HK-2 (cell line): ENCODE measurements around the gene C16orf95.
"Not testable (repeated sequence)": the region's sequence is repeated elsewhere in the genome, so short reads cannot be mapped to it uniquely, and the experiment has no call there.

Experiments used
- DNase-seq: peaks from one replicate; pipeline ENCODE4 v3.0.0-alpha.2; 2018; ENCODE audit not compliant: unreplicated experiment

The C16orf95 gene

DNA sequence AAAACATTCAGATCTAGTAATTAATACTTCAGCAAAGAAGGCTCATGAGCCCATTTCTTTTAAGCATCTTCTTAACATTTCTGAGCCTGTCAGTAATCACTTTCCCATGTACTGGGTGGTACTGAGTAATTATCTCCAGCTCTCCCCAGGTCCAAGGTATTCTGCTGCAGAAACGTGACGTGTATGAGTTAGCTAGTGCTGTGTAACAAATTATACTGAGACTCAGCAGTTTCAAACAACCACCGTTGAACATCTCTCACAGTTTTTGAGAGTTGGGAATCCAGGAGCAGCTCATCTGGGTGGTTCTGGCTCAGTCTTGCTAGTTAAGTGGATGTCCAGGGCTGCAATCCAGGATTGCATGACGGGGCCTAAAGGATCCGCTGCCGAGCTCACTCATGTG lies 25.2 kb downstream of the C16orf95 start:
- no peak for DNase-seq

DNA sequence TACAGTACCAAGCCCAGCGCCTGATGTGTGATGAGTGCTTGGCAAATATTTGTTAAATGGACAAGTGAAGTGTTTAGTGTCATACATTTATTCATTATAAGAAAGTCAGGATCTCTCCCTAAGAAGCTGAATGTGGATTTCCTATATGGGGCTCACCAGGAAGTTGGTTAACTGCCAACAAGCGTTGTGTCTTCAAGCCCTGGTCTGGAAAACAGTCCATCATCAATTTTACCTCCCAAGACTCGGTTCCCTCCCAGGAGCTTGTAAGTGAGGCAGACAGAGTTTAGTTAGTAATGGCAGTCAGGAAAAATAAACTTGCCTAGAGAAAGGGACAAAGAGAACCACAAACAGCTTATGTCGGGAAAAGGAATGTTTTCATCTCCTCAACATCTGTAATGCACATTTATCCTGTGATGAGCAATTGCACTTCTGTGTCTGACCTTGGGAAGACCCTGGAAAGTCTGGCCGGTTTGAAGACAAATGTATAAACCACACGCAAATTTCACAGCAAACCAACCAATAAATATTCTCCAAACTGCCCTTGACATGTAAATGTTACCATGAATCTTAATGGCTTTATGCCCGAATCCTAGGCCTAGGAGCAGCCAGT lies 28.3 kb downstream of the C16orf95 start:
- DNase-seq: no peak

DNA sequence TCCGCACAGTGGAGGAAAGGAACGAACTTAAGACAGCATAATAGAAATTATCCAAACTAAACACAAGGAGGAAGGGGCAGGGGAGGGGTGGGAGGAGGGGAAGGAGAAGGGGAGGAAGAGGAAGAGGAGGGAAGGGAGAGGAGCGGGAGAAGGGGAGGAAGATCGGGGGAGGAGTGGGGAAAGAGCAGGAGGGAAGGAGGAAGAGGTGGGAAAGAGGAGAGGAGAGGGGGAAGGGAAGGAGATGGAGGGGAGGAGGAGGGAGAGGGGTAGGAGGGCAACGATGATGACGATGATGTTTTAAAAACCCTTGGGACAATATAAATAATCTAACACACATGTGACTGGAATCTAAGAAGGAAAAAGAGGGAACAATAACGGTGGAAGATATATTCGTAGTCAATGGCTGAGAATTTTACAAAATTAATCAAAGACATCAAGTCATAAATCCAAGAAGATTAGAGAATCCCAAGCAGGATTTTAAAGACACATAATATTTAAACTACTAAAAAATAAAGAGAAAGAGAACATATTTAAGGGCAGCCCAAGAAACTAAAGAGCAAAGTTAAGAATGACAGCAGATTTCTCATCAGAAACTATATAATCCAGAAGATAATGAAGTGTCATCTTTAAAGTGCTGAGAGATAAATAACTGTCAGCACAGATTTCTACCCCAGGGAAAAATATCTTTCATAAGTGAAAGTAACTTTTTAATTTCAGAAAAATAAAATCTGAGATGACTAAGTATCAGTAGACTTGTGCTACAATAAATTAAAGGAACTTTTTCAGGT lies 30.2 kb downstream of the C16orf95 start:
- DNase-seq: no peak

DNA sequence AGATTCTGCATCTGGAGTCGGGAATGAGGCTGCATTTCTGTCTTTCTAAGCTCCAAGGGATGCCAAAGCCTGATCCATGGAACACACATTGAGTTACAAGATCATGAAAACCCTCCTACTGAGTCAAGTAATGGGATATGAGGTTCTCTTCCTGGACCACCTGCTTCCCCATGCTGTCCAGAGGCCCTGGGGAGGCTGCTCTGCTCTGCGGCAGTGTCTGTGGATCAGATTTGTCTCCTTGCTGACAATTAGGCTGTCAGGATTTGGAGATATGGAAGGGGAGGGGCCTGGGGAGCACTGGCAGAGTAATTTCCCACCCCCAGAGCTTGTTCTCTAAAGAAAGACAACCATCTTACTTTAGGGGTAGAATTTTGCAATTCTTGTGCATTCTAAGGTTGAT lies 33.0 kb downstream of the C16orf95 start:
- DNase-seq: no peak

DNA sequence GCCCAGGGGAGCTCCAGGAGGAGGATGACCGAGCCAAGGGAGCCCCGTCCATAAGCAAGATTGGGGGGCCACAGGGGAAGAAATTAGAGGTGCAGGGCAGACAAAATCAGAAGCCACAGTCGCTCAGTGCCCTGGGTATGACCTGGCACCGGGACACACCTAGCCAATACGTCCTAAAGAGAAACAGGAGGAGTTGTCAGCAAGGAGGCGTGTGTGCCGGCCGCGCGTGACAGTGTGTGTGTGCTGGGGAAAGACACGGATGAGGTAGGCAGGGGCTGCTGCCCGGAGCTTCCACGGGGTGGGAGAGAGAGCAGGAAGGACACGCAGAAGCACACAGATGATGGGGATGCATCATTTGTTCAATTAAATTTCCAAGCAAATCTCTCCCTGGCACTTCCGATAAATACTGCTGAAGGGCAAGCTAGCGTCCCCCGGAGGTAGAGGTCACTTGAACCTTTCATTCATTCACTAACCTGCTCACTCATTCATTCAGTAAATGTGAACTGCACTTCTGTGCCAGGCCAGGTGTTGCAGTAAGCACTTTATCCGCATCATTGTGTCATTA lies 38.0 kb downstream of the C16orf95 start:
- DNase-seq: no peak

DNA sequence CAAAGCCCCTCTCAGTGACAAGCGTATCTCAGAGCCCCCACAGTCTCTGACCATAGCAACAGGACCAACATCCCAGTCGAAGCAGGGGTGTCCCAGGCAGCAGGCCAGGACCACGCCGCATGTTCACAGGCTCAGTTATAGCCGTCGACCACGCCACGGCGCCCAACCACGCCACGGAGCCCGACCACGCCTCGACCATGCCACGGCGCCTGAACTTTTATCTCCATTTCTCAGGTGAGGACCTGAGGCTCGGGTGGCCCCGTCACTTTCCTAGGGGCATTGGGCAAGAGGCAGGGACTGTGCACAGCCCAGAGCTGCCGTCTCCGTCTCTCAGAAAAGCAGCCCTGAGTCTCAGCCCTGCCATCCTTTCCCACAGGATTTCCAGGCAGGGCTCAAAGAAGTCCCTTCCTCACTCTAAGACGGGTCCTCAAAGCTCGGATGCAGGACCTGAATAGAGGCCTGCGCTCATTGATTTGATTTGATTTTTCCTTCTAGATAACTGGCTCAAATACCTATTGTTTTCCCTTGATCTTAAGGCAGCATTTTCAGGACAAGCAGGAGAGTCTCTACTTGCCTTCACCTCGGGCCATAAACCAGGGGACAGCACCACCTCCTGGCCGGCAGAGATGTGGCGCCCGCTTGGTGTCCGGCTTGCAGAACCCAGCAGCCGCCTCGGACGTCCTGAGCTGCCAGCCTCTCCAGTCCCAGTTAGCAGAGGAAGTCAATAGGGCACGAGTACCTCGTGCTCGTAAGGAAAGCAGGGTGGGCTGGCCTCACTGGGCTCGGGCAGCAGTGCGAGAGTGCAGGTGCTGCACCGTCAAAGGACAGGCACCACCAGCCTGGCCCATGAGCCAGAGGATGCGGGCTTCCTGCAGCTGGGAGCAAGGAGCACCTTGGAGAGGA lies 38.8 kb downstream of the C16orf95 start:
- DNase-seq: peak; percentile 73

DNA sequence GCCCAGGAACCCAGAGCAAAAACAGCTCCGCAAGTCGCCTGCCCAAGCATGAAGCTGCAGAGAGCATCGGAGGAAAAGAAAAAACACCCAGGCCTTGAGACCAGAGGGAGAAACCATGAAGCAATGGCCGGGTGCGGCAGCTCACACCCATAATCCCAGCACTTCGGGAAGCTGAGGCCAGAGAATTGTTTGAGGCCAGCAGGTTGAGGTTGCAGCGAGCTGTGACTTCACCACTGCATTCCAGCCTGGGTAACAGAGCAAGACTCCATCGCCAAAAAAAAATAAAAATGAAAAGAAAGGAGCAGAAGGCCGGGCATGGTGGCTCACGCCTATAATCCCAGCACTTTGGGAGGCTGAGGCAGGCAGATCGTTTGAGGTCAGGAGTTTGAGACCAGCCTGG lies 40.3 kb downstream of the C16orf95 start:
- DNase-seq: no peak

DNA sequence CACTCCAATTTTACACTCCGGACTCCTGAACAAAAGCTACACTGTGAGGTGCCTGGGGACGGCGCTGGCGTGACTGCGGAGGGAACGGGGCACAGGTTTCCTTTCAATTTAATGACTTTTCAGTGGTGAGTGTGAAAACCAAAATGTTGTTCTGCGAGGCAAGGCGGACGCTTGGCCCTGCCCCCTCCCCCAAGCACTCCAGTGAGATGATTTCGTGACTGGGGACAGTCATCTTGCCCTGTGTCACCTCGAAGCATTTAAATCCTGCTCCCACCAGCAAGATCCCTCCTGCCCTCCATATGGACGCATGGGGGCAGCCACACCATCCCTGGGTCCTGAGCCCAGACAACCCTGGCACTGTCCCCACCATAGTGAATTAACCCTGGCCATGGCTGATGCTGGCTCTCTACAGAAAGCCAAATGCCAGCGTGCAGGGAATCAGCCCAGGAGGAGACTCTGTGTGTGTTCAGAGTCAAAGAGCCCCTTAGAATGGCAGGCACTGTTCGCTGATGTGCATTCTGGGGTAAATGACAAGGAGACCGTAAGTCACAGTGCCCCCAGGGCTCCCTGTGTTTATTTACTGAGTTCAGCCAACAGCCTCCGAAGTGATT lies 41.0 kb downstream of the C16orf95 start:
- no peak for DNase-seq

DNA sequence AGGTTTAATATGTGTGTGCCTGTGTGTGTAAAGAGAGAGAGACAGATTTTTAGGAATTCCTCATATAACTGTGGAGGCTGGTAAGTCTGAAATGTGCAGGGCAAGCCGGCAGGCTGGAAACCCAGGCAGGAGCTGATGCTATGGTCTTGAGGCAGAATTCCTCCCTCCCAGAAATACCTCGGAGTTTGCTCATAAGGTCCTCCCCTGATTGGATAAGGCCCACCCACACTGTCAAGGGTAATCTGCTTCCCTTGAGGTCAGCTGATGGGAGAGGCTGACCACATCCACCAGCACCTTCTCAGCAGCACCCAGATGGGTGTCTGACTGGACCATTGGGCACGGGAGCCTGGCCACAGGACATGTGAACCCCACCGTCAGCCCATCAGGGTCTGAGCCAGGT lies 42.4 kb downstream of the C16orf95 start:
- no peak for DNase-seq

DNA sequence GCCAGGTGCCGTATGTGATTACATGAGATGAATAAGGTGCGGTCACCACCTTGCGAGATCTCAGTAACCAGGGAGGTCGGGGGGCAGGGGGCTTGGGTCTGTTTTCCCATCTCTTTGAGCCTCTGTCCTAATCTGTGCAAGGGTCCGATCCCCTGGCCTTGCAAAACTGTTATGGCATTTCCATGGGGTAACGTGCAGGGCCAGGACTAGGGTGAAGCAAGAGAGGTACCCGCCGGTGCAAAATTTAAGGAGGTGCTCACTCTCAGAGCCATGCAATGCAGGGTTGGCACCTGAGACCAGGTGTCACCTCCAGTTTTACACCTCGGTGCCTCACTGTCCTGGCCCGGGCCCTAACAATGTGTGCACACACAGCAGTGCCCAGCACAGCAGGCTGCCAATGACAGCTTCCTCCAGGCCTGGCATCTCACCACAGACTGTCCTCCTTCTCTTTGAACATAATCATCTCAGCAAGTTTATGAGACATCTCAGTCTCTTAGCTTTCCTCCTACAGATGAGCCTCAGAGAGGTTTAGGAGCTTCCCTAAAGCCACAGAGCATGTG lies 43.6 kb downstream of the C16orf95 start:
- no peak for DNase-seq

DNA sequence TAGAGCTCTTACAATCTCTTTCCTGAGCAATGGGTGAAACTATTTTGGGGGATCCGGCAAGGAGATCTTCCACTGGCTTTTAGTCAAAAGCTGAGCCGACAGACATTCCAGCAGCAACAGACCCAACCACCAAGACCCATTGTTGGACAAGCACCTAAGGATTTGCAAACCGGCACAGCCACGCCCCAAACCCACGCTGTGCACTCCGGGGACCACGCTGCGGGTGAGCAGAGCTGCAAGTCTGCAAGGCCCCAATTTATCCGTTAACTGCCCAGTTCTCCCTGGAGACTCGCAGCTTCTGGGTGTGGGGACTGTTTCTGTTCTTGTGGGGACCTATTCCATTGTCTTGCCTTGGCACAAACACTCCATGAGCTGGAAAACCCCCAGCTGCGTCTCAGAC lies 45.9 kb downstream of the C16orf95 start:
- DNase-seq: no peak

DNA sequence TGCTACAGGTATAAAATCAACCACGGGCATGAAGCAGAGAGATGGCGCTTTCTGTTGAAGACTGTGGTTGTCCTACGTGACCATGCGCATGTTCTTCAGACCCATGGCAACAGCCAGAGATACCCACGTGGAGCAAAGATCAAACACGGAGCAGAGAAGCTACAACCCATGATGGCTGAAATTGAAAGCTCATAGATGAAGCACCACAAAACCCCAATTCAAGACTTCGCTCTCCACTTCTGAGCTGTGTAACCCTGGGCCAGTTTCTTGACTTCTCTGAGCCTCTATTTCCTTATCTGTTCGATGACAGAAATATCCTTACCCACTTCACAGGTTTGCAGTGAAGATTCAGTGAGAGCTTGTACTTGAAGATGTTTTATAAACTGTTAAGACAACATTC lies 49.6 kb downstream of the C16orf95 start:
- no peak for DNase-seq

DNA sequence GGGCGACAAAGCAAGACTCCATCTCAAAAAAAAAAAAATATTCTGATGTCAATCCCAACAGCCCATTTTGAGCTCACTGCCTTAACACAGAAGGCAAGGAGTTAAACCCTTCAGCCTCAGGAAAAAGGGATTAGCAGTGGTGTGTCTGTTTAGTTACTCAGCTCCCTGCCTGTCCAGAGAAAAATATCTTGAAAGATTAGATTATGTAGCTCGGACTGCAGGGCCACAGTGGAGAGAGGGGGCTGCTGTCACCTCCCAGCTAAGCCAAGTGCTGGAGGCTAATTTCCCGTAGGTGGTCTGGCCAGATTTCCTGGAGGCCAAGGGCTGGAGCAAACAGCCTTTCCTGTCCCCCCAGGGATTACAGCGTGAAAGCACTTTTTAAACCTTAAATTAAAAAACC lies 50.3 kb downstream of the C16orf95 start:
- DNase-seq: no peak

DNA sequence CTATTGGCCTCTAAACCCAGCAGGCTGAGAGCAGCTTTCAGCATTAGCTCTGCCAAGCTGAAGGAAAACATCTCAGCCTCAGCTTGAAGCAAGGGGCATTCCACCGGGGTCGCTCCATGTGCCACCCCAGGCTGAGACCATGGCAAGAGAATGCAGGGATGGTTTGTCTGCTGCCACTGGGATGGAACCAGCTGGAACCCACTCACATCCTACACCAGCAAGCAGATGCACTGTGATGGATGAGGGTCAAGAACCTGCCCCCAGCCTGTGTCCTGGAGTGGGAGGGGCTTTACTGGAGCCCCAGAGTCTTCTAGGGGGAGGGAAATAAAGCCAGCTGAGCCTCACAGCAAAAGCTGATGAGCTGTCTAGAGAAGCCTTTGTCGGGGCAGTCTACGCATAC lies 51.9 kb downstream of the C16orf95 start:
- DNase-seq: no peak

DNA sequence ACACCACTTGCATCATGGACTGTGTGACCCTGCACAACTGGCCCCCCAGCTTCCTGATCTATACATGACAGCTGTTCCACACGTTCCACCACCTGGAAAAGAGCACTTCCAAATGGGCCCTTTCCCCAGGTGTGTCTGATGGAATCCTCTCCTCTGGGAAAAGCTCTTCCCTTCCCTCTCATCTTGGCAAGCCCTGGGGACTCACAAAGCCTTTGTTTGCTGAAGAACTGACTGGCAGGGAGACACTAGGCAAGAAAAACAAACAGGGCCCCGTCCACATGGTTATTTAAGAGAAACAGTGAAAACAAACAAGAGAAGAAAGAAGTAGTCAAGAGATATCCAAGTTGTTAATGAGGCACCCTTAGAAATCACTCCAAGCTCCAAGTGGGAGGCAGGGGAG lies 52.6 kb downstream of the C16orf95 start:
- no peak for DNase-seq

DNA sequence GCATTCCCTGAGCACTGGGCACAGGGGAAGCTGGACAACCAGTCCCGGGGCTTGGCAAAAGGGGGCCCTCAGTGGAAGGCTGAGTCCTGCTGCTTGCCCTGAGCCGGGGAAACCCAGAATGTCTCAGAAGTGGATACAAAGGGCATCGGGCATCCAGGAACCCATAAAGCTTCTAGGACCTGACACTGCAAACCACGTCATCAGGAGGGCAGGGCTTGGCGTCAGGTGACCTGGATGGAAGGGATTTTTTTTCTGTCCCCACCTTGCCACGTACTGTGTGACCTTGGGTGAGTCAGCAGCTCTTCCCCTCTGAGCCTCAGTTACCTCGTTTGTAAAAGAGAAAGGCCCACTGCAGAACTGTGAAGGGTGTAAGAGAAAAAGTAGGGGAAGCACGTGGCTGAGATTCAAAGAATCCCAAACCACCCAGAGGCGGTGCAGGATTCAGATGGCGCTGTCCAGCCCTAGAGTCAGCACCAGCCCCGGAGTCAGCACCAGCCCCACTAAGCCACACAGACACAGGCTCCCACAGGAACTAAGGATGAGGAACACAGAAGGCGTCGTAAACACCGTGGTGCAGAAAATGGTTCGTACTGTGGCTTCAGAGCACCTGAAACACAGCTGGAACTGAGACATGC lies 53.7 kb downstream of the C16orf95 start:
- no peak for DNase-seq

DNA sequence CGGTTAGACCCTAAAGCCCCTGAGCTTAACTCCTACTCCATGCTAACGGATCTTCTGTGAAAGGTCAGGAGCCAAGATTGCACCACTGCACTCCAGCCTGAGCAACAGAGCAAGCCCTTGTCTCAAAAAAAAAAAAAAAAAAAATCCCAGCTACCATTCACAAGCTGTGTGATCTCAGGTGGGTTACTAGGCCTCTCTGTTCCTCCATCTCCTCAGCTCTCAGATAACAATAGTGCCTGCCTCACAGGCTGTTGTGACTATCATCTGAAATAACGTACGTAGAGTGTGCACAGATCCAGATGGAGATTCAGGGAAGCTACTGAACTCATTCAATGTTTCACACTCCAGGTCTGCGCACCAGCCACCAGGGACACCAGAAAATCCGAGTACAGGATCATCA lies 57.8 kb downstream of the C16orf95 start:
- DNase-seq: no peak

DNA sequence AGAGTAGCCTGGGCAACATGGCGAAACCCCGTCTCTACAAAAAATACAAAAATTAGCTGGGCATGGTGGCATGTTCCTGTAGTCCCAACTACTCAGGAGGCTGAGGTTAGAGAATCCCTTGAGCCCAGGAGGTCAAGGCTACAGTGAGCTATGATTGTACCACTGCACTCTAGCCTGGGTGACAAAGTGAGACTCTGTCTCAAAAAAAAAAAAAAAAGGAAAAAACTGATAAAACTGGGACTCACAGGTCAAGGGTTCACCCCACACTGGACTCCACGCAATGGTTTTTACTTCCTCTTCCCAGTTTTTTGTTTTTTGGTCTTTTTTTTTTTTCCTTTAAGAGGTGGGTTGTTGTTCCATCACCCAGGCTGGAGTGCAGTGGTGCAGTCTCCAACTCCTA lies 58.5 kb downstream of the C16orf95 start:
- DNase-seq: not testable (repeated sequence)

DNA sequence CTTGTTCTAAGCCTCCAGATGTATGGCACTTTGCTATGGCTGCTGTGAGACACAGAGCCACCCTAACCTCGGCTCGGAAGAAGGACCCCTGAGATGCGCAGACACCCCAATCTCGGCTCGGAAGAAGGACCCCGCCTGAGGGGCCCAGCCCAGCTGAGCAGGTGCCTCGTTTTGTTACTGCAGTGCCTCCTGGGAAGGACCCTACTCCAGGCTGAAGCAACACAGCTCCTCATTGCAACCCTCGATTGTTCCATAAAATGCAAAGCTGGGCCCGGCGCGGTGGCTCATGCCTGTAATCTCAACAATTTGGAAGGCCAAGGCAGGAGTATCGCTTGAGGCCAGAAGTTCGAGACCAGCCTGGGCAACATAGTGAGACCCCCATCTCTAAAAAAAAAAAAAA lies 61.3 kb downstream of the C16orf95 start:
- DNase-seq: no peak

DNA sequence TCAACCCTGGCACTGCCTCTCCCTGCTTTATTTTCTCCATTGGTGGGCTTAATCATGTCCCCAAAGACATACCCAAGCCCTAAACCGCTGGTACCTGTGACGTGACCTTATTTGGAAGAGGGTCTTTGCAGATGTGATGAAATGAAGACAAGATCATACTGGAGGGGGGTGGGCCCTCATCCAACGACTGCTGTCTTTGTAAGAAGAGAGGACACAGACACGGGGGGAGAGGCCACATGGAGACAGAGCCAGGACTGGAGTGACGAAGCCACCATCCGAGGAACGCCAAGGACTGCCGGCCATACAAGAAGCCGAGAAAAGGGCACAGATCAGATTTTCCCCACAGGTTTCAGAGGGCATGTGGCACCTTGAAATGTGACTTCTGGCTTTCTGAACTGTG lies 62.5 kb downstream of the C16orf95 start:
- DNase-seq: no peak

DNA sequence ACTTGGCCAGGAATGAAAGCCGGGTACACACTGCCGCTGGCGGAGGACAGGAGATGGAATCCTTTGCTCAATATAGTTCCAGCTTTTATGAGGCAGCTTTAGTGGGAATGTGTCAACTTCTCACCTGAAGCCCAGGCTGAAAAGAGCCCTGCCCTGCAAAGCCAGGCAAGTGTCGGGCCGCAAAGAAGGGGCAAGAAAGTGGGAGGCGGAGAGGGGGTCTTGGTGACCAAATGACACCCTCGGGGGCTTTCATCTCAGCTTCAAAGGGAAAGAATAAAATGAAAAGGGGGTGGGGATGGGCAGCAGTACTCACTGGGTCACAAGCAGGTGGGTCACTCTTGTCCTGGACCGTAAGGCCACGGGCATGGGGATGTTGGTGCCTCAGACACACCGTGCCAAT lies 62.9 kb downstream of the C16orf95 start:
- DNase-seq: no peak
